SK-N-SH (cell line): ENCODE measurements around the gene ARHGAP26. TPM values are rescaled to one million over a fixed set of nuclear protein-coding genes. Genes with fewer than 3 reads are reported as not detected.

Source experiments
- CTCF ChIA-PET: fragments of 300-600, 350-600 bp; formaldehyde crosslinking; extraction: SDS; loops from one replicate; lab custom pipeline; 2021; lab: Yijun Ruan, JAX
- POLR2A ChIA-PET: fragments of 350-600 bp; sonication (Branson Sonifier 250); formaldehyde crosslinking; extraction: SDS; loops from one replicate; lab custom pipeline; 2020; ENCODE audit warnings: antibody characterized with exemption, inconsistent platforms; lab: Yijun Ruan, JAX
- DNase-seq: peaks from one replicate; pipeline ENCODE4 v3.0.0; 2012
- H2AFZ ChIP-seq: fragments of 200-600 bp; sonication (generic); 2 replicates; pipeline ENCODE4 v1.8.1; 2016; ENCODE audit warnings: antibody characterized with exemption, mild to moderate bottlenecking, low read depth
- H3F3A ChIP-seq: fragments of 200-600 bp; sonication (generic); replicated peaks from 2 replicates; pipeline ENCODE3; 2016; ENCODE audit warnings: antibody characterized with exemption, mild to moderate bottlenecking; ENCODE audit not compliant: insufficient read depth
- H3K27ac ChIP-seq, 2 experiments: fragments of 200-500 bp in 1 of 2; fragments of 200-600 bp in 1 of 2; sonication (Bioruptor generic) in 1 of 2; sonication (generic), shearing (Covaris generic) in 1 of 2; 2 replicates each; pipeline versions ENCODE4 v1.5.1 to v1.6.1; 2014 to 2016; ENCODE audit warnings: low read depth in 2 of 2, inconsistent platforms in 1 of 2, low read length in 1 of 2, mild to moderate bottlenecking in 1 of 2, mixed read lengths in 1 of 2
- H3K27me3 ChIP-seq: fragments of 200-600 bp; sonication (generic), shearing (Covaris generic); 2 replicates; pipeline ENCODE4 v1.6.1; 2016; ENCODE audit warnings: mixed run types; ENCODE audit not compliant: insufficient read depth
- H3K36me3 ChIP-seq, 2 experiments: fragments of 200-500 bp in 1 of 2; fragments of 200-600 bp in 1 of 2; sonication (Bioruptor generic) in 1 of 2; sonication (generic) in 1 of 2; replicated peaks in 1 of 2; 2 replicates each; pipeline versions ENCODE3 to v1.5.1; 2014 to 2016; ENCODE audit warnings: low read length in 1 of 2, mild to moderate bottlenecking in 1 of 2; ENCODE audit not compliant: insufficient read depth in 2 of 2, control insufficient read depth in 1 of 2
- H3K4me1 ChIP-seq, 2 experiments: fragments of 200-500 bp in 1 of 2; fragments of 200-600 bp in 1 of 2; sonication (Bioruptor generic) in 1 of 2; sonication (generic), shearing (Covaris generic) in 1 of 2; 2 replicates each; pipeline versions ENCODE4 v1.5.1 to v1.6.1; 2014 to 2016; ENCODE audit warnings: low read depth in 1 of 2, low read length in 1 of 2, mixed run types in 1 of 2; ENCODE audit not compliant: insufficient read depth in 2 of 2, control insufficient read depth in 1 of 2
- H3K4me2 ChIP-seq: fragments of 200-600 bp; sonication (generic), shearing (Covaris generic); 2 replicates; pipeline ENCODE4 v1.6.1; 2017; ENCODE audit warnings: mixed run types
- H3K4me3 ChIP-seq, 2 experiments: fragments of 200-500 bp in 1 of 2; fragments of 200-600 bp in 1 of 2; sonication (Bioruptor generic) in 1 of 2; sonication (generic), shearing (Covaris generic) in 1 of 2; 2 replicates each; pipeline versions ENCODE4 v1.5.1 to v1.8.1; 2014 to 2016; ENCODE audit warnings: low read depth in 2 of 2, inconsistent platforms in 1 of 2, low read length in 1 of 2, mild to moderate bottlenecking in 1 of 2, mixed read lengths in 1 of 2, moderate library complexity in 1 of 2
- H3K79me2 ChIP-seq: fragments of 200-600 bp; sonication (generic); 2 replicates; pipeline ENCODE4 v1.8.1; 2017; ENCODE audit warnings: mild to moderate bottlenecking; ENCODE audit not compliant: insufficient read depth
- H3K9ac ChIP-seq: fragments of 200-600 bp; sonication (generic); 2 replicates; pipeline ENCODE4 v1.6.1; 2017; ENCODE audit warnings: mixed run types
- H3K9me2 ChIP-seq: fragments of 200-600 bp; sonication (generic); 2 replicates; pipeline ENCODE4 v1.6.1; 2017; ENCODE audit warnings: mixed run types
- H3K9me3 ChIP-seq: fragments of 200-600 bp; sonication (generic); 2 replicates; pipeline ENCODE4 v1.6.1; 2017; ENCODE audit warnings: mixed run types, mild to moderate bottlenecking, moderate library complexity
- H4K20me1 ChIP-seq: fragments of 200-600 bp; sonication (generic); 2 replicates; pipeline ENCODE4 v1.6.1; 2017; ENCODE audit warnings: mild to moderate bottlenecking, mixed run types; ENCODE audit not compliant: insufficient read depth
- CTCF ChIP-seq: fragments of 200-600 bp; sonication (generic); IDR thresholded peaks from 2 replicates; pipeline ENCODE4 v1.6.1; 2017; ENCODE audit warnings: antibody characterized with exemption, mild to moderate bottlenecking, moderate library complexity
- EZH2phosphoT487 ChIP-seq: fragments of 200-600 bp; sonication (generic); IDR thresholded peaks from 2 replicates; pipeline ENCODE4 v1.6.1; 2017; ENCODE audit warnings: low read depth, mixed run types, mild to moderate bottlenecking, antibody characterized with exemption, moderate library complexity, borderline replicate concordance
- FOXJ3 ChIP-seq: sonication (generic); formaldehyde crosslinking; IDR thresholded peaks from 2 replicates; pipeline ENCODE4 v1.5.1; 2020; ENCODE audit warnings: mild to moderate bottlenecking, missing genetic modification reagents
- GABPA ChIP-seq: IDR thresholded peaks from 2 replicates; pipeline ENCODE4 v1.4.0; 2012; ENCODE audit warnings: low read depth, mild to moderate bottlenecking
- GATA2 ChIP-seq: sonication (generic); formaldehyde crosslinking; IDR thresholded peaks from 2 replicates; pipeline ENCODE4 v1.5.0; 2020; ENCODE audit warnings: mild to moderate bottlenecking, missing genetic modification reagents
- MEF2A ChIP-seq: IDR thresholded peaks from 2 replicates; pipeline ENCODE4 v1.4.0; 2012; ENCODE audit warnings: low read depth, borderline replicate concordance
- NFIC ChIP-seq: IDR thresholded peaks from 2 replicates; pipeline ENCODE4 v1.4.0; 2012; ENCODE audit warnings: borderline replicate concordance
- NRF1 ChIP-seq: IDR thresholded peaks from 2 replicates; pipeline ENCODE4 v1.6.1; 2012; ENCODE audit warnings: low read depth, mild to moderate bottlenecking, low read length
- RAD21 ChIP-seq: IDR thresholded peaks from 2 replicates; pipeline ENCODE4 v1.6.1; 2012; ENCODE audit warnings: mild to moderate bottlenecking, low read length
- REST ChIP-seq: IDR thresholded peaks from 2 replicates; pipeline ENCODE4 v1.6.1; 2012; ENCODE audit warnings: mild to moderate bottlenecking, low read depth, low read length, moderate library complexity
- RFX5 ChIP-seq: IDR thresholded peaks from 2 replicates; pipeline ENCODE4 v1.6.1; 2012; ENCODE audit warnings: mild to moderate bottlenecking, improper control_type of control experiment, low read length
- RXRA ChIP-seq: IDR thresholded peaks from 2 replicates; pipeline ENCODE4 v1.4.0; 2012; ENCODE audit warnings: low read depth, mild to moderate bottlenecking, borderline replicate concordance
- SIN3A ChIP-seq: IDR thresholded peaks from 2 replicates; pipeline ENCODE4 v1.6.1; 2012; ENCODE audit warnings: low read depth, mild to moderate bottlenecking, low read length, moderate library complexity, borderline replicate concordance
- SMC3 ChIP-seq: IDR thresholded peaks from 2 replicates; pipeline ENCODE4 v1.6.1; 2012; ENCODE audit warnings: low read depth, low read length, improper control_type of control experiment
- TCF12 ChIP-seq: IDR thresholded peaks from 2 replicates; pipeline ENCODE4 v1.4.0; 2012
- USF1 ChIP-seq: IDR thresholded peaks from 2 replicates; pipeline ENCODE4 v1.4.0; 2012; ENCODE audit warnings: low read depth, borderline replicate concordance
- YY1 ChIP-seq: IDR thresholded peaks from 2 replicates; pipeline ENCODE4 v1.4.0; 2012; ENCODE audit warnings: low read depth, mild to moderate bottlenecking
- WGBS: methylation state at CpG from one replicate; pipeline ENCODE4 v1.1.6; 2017; ENCODE audit warnings: low lambda C conversion rate; 5-methylcytosine and 5-hydroxymethylcytosine counted together
- polyA plus RNA-seq, 3 experiments: library from polyadenylated mRNA; depleted of rRNA; stranded (reverse); fragments of >200 nt; gene quantifications; 2 replicates each; pipeline ENCODE4 v1.2.3, GENCODE V29; 2012

Gene ARHGAP26
- polyA plus RNA-seq, 1 of the 3 experiments (the other 2 are of a cell fraction): 6.1 TPM

- no peaks in the 10 kb centered on the region for H3F3A ChIP-seq
- H3K79me2 ChIP-seq: no peaks in the 10 kb centered on the region
- no peak overlapping the region for H3K9ac ChIP-seq
- no peak for TF ChIP-seq NRF1
- no peak for TF ChIP-seq USF1
- no peak for TF ChIP-seq NFIC
- no peak for TF ChIP-seq CTCF
- TF ChIP-seq TCF12: no peak
- TF ChIP-seq GATA2 (CRISPR knock-in tag): no peak
- no peak for TF ChIP-seq RXRA
- TF ChIP-seq SIN3A: no peak
- no peak for TF ChIP-seq YY1
- no peak for TF ChIP-seq MEF2A
- TF ChIP-seq SMC3: no peak
- no peak for TF ChIP-seq GABPA
- TF ChIP-seq RAD21: no peak
- no peak for TF ChIP-seq EZH2phosphoT487
- TF ChIP-seq REST: no peak
- no peak for TF ChIP-seq FOXJ3
- TF ChIP-seq RFX5: no peak
- peak overlapping the region in 1 of 2 experiments; percentile 20; a peak in 1 of 4 replicates for H3K27ac ChIP-seq
- no peaks in the 10 kb centered on the region for H3K27me3 ChIP-seq
- H3K36me3 ChIP-seq: peaks cover 0 to 5% of the 10 kb centered on the region in 2 experiments
- H3K9me3 ChIP-seq: no peaks in the 10 kb centered on the region
- no peak overlapping the region for H3K4me2 ChIP-seq
- ChIA-PET POLR2A (no interaction called here), CTCF (interaction anchor here (1.1 kb wide), 1 partner anchor 866 kb away, joined by 3 read pairs; no protein-coding TSS in a partner anchor)
- H2AFZ ChIP-seq: no peak overlapping the region
- WGBS: 95% methylated on average over 7 of the region's 7 CpGs
- no peak overlapping the region for H3K4me3 ChIP-seq
- H4K20me1 ChIP-seq: no peaks in the 10 kb centered on the region
- DNase-seq: peak; percentile 34
- H3K4me1 ChIP-seq: peaks cover 0 to 8% of the 10 kb centered on the region in 2 experiments; a peak in 1 of 4 replicates
- no peaks in the 10 kb centered on the region for H3K9me2 ChIP-seq
Observed at GRCh38 chr5:143101725-143102386, 331.7 kb downstream of the ARHGAP26 start.
